GM21723 (cell line): ENCODE measurements around the gene ZNF302.

Experiments used
- ATAC-seq: cut with Tn5 transposase; IDR thresholded peaks from one replicate; pipeline ENCODE4 v1.9.1; 2021; ENCODE audit warnings: mild to moderate bottlenecking, moderate library complexity; ENCODE audit not compliant: unreplicated experiment

ZNF302 gene

DNA sequence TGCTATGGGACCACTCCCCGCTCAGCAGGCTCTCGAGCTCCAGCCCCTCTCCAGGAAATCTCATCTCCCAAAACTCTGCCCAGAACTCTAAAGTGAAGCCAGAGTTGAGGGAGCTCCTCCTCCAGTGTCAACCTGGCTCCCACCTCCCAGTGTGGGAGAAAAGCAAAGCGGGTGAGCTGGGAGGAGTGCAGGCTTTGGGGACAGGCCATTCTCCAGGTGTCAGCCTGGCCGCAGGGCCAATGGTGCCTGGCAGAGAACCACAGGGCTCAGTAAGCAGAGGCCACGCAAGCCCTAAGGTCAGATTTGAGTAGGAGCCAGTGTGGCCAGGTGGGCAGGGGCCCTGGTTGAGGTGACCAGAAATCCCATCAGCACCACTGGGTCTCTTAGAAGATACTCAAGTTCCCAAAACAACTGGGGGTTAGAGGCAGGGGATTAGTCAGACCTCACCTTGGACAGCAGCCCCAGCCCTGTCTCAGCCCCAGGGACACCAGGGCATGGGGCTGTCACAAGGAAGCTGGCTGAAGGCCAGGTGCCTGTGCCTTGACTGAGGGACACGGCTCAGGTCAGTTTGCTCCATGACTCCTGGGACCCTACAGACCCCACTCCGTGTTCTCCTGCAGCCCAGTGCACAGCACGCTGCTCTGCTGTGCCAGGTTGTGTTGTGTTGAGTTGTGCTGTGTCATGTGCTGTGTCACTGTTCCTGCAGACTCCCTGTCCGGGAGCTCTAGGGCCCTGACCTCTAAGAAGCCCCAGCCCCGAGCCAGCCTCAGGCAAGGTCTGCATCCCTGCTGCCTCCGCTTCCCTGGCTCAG lies 53.7 kb downstream of the ZNF302 start:
- no peak for ATAC-seq

DNA sequence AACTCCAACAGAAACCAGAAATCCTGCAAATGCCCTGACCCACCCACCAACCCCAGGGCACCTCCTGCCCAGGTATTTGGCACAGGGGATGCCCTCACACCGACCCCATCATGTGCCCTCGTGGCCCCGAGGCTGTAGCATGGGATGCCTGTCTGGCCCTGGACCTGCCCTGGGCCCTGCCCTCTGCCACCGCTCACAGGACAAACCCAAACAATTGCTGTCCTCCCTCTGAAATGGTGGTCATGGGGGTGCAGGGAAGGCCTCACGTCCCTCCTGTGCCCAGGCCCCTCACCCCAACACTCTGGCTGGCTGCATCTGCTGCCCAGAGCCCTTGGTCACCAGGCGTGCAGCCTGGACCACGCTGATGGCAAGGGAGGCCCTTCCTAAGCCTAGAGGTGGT lies 54.5 kb downstream of the ZNF302 start:
- ATAC-seq = no peak

DNA sequence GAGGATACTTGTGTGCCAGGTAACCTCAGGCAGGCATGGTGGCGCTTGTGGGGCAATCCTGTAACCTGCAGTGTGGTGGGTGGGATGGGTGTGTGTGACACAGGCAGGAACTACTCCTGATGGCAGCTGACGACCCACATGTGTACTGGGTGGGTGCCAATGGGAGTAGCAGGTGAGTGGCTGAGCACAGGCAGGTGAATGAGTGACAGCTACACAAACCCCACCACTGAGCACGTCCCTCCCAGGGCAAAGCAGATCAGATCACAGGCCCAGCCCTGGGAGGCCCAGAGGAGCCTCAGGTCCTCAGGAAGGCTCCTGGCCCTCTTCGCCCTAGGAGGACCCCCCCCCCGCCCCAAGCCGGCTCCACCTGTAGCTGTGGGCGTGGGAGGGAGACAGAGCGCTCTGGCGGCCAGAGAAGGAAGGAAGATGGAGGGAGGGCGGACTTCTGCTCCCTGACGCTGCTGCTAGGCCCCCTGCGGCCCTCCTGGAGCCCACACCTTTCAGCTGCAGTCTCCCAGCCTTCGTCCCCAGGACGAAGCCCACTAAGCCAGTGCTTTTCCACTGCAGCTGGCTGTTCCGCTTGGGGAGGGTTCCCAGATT lies 55.2 kb downstream of the ZNF302 start:
- ATAC-seq = no peak

DNA sequence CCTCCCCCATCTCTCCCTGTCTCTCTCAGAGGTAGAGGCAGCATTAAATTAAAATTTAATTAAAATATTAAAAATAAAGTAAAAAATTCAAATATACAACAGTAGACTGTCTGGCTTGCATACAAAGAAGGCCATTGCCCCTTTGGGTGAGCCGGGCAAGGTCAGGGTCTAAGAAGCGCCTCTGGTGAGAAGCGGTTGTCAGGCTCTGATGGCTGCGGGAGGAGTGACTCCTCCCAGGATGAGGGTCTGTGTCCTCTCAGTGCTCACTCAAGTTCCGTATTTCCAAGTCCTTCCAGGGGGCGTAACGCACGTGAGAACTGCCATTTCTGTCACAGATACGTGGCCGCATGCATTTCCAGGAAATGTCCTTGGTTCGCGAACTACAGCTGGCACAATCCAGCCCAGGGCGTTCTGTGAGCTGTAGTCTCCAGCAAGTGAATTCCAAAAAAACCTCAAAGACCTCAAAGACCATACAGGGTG lies 55.8 kb downstream of the ZNF302 start:
- ATAC-seq = peak; percentile 6

DNA sequence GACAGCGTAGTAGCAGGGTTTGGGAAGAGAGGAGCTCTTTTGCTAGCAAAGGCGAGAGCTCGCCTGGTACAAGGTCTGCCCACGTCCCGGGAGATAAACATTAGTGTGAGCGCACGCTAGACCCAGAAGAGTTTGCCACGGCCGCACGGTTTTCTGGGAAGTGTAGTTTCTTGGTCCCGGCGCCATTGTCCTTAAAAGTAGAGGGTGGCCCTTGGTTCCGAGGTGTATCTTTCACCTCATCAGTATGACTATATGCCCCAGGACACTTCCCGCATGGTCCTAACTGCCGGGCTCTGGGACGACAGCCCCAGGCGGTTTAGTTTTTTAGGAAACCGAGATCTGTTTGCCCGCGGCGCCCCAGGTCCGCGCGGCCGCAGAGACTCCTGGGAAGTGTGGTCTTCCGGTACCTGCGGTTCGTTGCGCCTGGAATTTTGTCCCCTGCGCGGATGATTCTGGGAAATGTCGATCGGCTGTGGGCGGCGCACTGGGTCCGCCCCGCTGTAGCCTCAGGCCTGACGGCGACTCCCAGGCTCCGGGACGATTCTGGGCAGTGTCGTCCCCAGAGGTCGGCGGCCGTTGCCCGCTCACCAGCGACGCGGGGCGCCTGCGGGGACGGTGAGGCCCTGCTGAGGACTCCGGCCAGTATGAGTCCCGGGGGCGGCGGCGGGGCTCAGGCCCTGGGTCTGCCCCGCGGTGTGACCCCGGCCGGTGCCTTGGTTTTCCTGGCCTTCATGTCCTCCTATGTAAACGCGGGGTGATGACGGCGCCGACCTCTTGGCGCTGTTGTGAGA lies 56.5 kb downstream of the ZNF302 start, which contains the start of gene ZNF181:
Gene ZNF181 (plus strand): TSS at position 498 of the 791 bp plus-strand sequence. CDS start 795 bp downstream, outside the sequence.
- ATAC-seq = peak; percentile 78

DNA sequence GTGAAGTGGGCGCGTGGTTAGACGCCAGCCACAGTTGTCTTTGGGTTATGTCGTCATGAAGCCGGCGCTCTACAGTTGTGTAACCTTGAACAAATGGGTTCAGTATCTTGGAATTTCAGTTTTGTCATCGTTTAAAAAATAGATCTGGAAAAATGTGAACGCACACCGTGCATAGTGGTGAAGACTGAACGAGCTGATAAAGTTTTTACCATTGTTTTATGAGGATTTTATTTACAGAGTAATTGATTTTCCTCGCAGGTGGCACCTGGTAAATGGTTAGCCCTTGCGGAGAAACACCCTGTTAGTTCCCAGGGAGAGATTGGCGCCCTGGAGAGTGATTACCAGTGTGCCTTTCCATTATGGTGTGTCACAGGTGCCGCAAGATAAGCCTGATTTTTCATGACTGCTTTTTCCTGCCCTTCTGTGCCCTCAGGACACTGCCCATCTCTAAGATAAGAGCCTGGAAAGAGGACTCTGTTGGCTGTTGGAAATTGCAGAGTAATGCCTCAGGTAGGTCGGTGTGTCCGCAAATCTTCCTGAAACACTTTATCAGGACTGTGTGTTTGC lies 57.1 kb downstream of the ZNF302 start:
- ATAC-seq = no peak
